Measurements from ENCODE around the gene TMTC1.

TMTC1 gene

GRCh38 chr12:29710104-29710503 is 73.6 kb downstream of the TMTC1 start:
- DNase-seq = peak; percentile 88

GRCh38 chr12:29709496-29710040 is 74.2 kb downstream of the TMTC1 start:
- Histone ChIP-seq H3K36me3 (no peaks in the 10 kb centered on the region), H3K4me1 (peaks cover 33% of the 10 kb centered on the region), H3K9me3 (no peaks in the 10 kb centered on the region), H3K4me3 (ENCODE audit: low read depth, low read length) (peak overlapping the region; percentile 17), H3K27me3 (no peaks in the 10 kb centered on the region)
- no peak for TF ChIP-seq CTCF (IDR thresholded peaks at IDR 0.05; ENCODE audit: low read depth, low read length)
- no peak for DNase-seq

More at GRCh38 chr12:29710104-29710503, 73.6 kb downstream of the TMTC1 start:
- no peaks in the 10 kb centered on the region for H3K9me3 ChIP-seq
- H3K4me3 ChIP-seq (ENCODE audit: low read depth, low read length) = peak overlapping the region; percentile 17
- H3K4me1 ChIP-seq = peaks cover 36% of the 10 kb centered on the region
- TF ChIP-seq CTCF (IDR thresholded peaks at IDR 0.05; ENCODE audit: low read depth, low read length) = no peak
- H3K36me3 ChIP-seq = no peaks in the 10 kb centered on the region
- no peaks in the 10 kb centered on the region for H3K27me3 ChIP-seq

- no peaks in the 10 kb centered on the region for H3K36me3 ChIP-seq
- peaks cover 30% of the 10 kb centered on the region for H3K4me1 ChIP-seq
- TF ChIP-seq CTCF (IDR thresholded peaks at IDR 0.05; ENCODE audit: low read depth, low read length) = no peak
- DNase-seq = no peak
- no peak overlapping the region for H3K4me3 ChIP-seq (ENCODE audit: low read depth, low read length)
- H3K9me3 ChIP-seq = no peaks in the 10 kb centered on the region
- H3K27me3 ChIP-seq = no peaks in the 10 kb centered on the region
Measured at GRCh38 chr12:29709054-29709453, 74.7 kb downstream of the TMTC1 start.

- Histone ChIP-seq H3K9me3 (no peaks in the 10 kb centered on the region), H3K36me3 (no peaks in the 10 kb centered on the region), H3K4me3 (ENCODE audit: low read depth, low read length) (no peak overlapping the region), H3K4me1 (peaks cover 30% of the 10 kb centered on the region), H3K27me3 (no peaks in the 10 kb centered on the region)
- no peak for TF ChIP-seq CTCF (IDR thresholded peaks at IDR 0.05; ENCODE audit: low read depth, low read length)
- no peak for DNase-seq
Measured at GRCh38 chr12:29707846-29708245, 75.9 kb downstream of the TMTC1 start.

GRCh38 chr12:29706311-29706710 is 77.4 kb downstream of the TMTC1 start:
- TF ChIP-seq CTCF (IDR thresholded peaks at IDR 0.05; ENCODE audit: low read depth, low read length) = no peak

GRCh38 chr12:29703528-29703927 is 80.2 kb downstream of the TMTC1 start:
- H3K4me1 ChIP-seq = peaks cover 21% of the 10 kb centered on the region
- TF ChIP-seq CTCF (IDR thresholded peaks at IDR 0.05; ENCODE audit: low read depth, low read length) = no peak
- no peaks in the 10 kb centered on the region for H3K36me3 ChIP-seq
- no peak for DNase-seq
- H3K9me3 ChIP-seq = no peaks in the 10 kb centered on the region
- H3K27me3 ChIP-seq = no peaks in the 10 kb centered on the region
- no peak overlapping the region for H3K4me3 ChIP-seq (ENCODE audit: low read depth, low read length)

More at GRCh38 chr12:29706311-29706710, 77.4 kb downstream of the TMTC1 start:
- H3K4me1 ChIP-seq = peaks cover 29% of the 10 kb centered on the region
- no peak overlapping the region for H3K4me3 ChIP-seq (ENCODE audit: low read depth, low read length)
- H3K9me3 ChIP-seq = no peaks in the 10 kb centered on the region
- DNase-seq = no peak
- H3K27me3 ChIP-seq = no peaks in the 10 kb centered on the region
- no peaks in the 10 kb centered on the region for H3K36me3 ChIP-seq

Data from BE2C (cell line).